ENCODE measurements around the gene CCDC32.

The CCDC32 gene

DNA sequence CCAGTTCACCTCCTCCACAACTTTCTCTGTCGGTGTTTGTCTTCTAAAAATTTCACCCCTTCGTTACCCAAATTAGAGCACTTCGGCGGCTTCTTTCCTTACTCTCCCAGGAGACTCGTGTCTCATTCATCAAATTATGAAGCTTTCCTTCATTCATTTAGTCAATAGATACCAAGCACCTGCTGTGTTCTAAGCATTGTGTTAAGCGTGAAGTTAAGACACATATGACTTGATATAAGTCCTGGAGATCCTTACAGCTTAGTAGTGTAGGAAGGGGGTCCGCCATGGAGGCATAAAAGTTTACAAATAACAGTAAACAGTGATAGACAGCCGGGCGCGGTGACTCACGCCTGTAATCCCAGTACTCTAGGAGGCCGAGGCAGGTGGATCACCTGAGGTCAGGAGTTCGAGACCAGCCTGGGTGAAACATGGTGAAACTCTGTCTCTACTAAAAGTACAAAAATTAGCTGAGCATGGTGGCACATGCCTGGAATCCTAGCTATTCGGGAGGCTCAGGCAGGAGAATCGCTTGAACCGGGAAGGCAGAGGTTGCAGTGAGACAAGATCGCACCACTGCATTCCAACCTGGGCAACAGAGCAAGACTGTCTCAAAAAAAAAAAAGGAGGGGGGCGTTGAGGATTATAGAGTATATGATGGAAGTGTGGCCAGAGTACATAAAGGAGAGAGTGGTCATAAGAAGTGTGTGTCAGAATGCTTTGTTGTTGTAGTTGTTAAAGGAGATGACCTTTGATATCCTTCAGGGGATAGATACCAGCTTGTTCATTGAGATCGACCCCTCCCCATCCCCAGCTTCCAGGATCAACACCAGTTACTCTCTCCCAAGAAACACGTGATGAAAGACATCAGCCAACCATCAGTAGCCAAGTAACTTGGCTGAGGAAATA, 744 bp upstream of the CCDC32 start:
- no peak for DNase-seq (ENCODE audit: low spot score)

DNA sequence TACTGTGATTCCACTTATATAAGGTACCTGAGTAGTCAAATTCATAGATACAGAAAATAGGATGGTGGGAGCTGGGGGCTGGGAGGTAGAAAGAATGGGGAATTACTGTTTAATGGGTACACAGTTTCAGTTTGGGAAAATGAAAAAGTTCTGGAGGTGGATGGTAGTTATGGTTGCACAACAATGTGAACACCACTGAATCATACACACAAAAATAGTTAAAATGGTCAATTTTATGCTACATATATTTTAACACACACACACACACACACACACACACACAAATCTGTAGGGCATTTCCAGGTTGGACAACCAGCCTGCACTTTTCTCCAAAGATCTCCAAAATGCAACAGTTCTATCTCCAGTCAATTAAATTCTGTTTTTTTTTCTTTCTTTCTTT, 1.4 kb downstream of the CCDC32 start:
- no peak for DNase-seq (ENCODE audit: low spot score)

DNA sequence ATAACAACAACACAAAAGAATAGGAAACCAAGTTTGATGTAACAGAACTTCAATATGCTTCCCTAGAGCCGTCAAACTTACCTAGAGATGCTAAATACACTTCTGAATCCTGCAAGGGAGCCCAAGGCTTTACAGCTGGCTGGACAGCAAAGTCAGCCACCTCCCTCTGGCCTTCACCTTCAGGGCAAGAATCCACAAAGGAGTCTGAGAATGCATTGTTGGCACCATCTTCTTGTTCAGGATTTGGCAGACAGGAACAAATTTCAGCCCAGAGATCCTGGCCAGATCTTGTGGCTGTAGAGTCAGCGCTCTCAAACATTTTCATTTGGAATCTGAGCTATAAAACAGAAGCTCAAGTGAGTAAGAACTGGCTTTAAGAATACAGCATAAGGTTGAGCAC, 2.2 kb downstream of the CCDC32 start:
- no peak for DNase-seq (ENCODE audit: low spot score)

DNA sequence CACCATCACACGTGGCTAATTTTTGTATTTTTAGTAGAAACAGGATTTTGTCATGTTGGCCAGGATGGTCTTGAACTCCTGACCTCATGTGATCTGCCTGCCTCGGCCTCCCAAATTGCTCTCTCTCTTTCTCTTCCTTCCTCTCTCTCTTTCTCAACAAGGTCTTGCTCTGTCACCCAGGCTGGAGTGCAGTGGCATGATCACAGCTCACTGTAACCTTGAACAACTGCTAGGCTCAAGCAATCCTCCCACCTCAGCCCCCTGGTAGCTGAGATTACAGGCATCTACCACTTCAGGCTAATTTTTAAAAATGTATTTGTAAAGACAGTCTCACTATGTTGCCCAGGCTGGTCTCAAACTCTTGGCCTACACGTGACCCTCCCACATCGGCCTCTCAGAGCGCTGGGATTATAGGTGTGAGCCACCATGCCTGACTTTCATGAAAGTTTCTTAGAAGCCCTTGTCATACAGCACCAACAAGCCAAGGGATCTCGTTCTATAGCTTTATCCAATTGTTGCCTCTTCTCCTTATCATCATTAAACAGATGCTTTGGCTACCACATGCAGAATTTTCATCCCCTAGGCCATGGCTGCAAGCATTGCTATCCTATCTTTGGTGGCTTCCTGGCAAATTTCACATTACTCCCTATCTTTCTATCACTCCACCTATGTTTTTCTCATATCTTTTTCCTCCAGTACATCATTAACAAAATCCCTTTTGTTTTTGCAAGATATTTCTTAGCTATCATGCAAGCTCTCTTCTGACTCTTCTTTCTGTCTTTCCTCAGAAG, 5.7 kb downstream of the CCDC32 start:
- no peak for DNase-seq (ENCODE audit: low spot score)

DNA sequence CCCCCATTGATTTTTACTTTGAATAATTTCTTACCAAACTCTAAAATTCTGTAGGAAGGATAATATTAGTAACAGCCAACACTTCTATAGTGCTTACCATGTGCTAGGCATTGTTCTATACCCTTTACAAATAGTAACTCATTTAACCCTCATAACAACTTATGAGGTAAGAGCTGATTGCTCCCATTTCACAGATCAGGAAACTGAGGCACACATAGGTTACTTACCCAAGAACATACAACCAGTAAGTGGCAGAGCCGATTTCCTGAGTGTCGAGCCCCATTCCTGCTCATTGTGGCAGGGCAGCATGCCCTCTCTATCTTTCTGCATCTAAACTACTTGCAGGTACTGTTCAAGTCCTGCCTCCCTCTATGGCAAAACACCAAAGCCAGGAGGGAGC, 9.0 kb downstream of the CCDC32 start:
- DNase-seq (ENCODE audit: low spot score): no peak

DNA sequence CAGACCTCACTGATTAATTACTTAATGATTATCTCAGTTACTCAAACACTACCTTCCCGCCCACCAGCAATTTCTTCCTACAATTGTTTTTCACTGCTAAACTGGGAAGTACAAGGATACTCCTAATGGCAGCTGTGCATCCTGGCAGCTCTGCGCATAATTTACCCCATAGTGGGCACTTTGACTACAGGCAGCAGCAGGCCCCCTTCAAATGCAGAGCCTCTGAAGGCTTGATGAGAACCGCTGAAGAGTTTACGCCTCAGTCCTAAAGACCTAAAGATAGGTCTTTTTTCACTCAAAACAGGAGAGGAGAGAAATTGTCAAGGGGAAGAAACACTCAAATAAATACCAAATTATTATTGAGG, 10.7 kb downstream of the CCDC32 start:
- no peak for DNase-seq (ENCODE audit: low spot score)

DNA sequence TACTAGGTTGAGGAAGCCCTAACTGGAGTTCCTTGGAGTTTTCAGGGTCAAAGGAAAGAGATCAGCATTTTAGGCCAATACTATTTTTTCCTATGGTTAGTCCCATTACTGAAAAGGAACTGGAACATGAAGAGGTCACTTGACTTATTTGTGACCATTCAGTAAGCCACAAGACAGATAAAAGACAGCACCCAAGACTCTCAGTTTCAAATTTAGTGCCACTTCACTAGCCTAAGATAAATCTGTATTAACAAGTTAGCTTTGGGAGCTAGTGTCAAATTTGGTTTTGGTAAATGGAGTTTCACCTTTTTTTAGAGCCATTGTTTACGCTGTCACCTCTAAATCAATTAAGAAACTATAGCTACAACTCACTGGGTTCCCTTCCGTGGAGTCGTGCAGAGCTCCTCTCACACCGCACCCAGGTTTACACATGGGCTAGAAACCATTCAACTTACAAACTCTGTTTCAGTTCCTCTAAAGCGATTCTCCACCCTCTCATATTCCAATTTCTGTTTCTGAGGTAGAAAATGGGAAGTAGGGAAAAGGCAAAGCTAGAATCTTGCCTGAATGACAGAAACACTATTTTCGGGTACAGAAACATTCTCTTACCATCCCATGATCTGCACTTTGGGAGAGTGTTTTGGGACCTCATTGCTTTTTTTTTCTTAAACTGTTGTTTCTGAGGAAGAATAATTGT, 14.4 kb downstream of the CCDC32 start:
- DNase-seq (ENCODE audit: low spot score): peak; percentile 74

DNA sequence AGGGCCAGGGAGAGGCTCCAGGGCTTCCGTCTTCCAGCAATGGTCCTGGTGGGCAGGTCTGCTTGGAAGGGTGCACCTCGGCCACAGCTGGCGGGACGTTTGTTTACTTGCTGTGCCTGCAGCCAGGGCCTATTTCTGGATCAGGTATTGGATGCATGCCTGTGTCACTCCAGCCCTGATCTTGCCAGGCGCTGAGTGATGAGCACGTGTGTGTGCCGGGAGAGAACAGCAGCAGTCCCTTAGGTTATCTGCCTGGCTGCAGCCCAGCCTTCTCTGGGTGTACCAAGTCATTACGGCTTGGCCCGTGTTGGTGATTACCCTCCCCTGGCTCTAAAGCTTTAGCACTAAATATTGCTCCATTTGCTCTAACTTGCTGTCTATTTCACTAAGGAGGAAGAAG, 14.9 kb downstream of the CCDC32 start:
- DNase-seq (ENCODE audit: low spot score): no peak

DNA sequence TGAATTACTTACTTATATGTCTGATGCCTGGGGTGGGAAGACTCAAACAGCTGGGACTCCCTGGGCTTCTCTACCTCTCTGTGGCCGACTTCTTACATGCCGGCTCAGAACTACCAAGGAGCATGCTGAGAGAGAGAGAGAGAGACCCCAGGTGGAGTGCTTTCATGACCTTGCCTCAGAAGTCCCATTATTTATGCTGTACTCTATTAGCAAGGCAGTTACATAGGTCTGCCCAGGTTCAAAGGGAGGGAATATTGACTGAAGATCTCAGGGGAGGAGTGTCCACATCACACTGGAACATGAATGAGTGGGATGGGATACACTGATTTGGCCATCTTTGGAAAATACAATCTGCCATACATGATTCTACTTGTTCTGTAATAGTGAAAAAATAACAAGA, 16.2 kb downstream of the CCDC32 start:
- no peak for DNase-seq (ENCODE audit: low spot score)

DNA sequence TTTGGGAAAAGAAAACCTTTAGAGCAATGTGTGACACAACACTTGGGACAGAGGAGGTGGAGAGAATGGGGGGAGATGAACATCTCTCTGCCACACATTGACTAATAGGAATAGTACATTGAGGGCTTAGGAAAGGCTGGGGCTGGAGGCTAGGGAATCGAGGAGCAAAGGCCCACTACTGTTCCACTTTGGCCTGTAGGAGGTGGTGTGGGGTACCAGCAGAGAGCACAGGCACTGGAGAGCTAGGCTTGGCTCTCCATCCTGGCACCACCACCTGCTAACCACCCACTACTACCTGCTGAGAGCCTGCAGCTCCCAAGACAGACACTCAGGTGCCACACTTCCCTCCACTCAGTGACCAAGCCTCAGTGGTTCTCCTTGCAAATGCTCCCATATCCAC, 19.4 kb downstream of the CCDC32 start:
- no peak for DNase-seq (ENCODE audit: low spot score)

DNA sequence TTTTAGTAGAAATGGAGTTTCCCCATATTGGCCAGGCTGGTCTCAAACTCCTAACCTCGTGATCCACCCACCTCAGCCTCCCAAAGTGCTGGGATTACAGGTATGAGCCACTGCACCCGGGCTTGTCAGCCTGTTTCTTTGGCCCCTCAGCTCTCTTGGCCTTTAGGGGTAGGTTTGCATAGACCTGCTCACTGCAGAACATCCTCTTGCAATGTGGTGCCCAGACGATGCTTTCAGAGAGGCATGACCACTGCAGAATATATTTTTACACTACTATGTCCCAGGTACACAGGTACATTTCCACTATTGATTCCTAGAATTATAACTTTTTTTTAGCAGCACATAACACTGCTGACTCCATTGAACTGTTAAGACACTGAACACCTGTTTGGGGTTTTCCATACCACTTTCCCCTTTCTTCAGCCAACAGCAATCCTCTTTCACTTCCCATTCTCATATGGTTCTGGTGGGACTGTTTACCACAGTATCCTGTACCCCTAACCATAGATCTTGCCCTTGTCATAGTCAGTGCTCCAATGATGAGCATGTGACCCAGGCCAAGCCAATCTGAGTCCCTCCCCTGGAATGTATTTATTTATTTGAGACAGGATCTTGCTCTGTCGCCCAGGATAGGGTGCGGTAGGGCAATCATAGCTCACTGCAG, 21.1 kb downstream of the CCDC32 start:
- no peak for DNase-seq (ENCODE audit: low spot score)

DNA sequence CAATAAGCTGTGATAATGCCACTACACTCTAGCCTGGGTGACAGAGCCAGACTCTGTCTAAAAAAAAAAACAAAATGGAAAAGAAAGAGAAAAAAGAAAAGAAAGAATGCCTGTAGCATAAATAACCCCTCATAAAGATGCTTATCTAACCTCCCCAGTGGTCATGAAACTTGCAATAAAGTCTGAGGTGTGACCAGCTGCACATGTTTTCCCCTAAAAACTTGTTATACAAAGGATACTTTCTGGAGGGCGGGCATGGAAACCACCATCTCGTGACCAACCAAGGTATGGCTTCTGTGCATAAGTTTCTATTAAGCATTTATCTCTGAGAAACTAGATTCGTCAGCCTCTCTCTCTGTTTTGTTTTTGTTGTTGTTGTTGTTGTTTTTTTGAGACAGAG, 21.8 kb downstream of the CCDC32 start:
- DNase-seq (ENCODE audit: low spot score): no peak

DNA sequence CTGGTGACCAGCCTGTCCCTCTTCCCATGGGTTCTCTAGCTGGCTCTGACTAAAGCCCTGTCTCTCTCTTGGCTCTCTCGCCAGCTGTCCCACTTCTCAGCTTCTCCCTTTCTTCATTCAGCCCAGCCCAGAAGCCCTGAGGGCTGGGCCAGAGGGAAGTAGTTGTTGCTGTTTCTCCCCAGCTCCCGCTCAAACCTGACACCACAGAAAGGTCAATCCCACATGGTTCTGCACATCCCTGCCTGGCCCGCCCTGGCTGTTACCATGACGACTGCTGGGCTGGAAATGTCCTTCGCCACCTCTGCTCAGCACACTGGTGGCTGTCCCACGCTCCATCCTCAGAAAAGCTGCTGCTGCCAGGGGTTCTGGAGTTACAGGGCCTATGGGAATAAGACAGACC, 25.9 kb downstream of the CCDC32 start:
- DNase-seq (ENCODE audit: low spot score): no peak

DNA sequence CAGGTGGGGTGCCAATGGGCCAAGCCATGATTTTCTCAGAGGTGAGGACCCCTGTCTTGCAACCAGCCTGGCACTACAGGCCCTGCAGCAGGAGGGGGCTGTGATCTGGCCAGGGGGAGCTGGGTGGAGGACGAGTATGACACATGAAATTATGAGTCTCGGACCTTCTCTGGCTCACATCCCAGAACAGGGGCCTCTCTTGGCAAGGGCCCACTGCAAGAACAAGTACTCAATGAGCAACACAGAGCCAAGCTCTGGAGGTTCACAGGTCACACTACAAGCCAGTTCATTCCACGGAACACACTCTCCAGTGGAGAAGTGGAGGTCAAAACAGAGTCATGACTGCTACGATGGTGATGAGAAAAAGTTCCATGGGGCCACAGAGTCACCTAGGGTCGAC, 28.3 kb downstream of the CCDC32 start:
- DNase-seq (ENCODE audit: low spot score): no peak

DNA sequence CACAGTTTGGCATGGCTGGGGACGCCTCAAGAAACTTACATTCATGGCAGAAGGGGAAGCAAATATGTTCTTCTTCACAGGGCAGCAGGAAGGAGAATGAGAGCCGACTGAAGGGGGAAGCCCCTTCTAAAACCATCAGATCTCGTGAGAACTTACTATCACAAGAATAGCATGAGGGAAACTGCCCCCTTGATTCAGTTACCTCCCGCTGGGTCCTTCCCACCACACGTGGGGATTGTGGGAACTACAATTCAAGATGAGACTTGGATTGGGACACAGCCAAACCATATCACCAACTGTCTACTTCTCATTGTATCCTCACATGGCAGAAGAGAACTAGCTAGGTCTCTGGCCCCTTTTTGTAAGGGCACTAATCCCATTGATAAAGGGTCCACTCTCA, 30.5 kb downstream of the CCDC32 start:
- DNase-seq (ENCODE audit: low spot score): no peak

DNA sequence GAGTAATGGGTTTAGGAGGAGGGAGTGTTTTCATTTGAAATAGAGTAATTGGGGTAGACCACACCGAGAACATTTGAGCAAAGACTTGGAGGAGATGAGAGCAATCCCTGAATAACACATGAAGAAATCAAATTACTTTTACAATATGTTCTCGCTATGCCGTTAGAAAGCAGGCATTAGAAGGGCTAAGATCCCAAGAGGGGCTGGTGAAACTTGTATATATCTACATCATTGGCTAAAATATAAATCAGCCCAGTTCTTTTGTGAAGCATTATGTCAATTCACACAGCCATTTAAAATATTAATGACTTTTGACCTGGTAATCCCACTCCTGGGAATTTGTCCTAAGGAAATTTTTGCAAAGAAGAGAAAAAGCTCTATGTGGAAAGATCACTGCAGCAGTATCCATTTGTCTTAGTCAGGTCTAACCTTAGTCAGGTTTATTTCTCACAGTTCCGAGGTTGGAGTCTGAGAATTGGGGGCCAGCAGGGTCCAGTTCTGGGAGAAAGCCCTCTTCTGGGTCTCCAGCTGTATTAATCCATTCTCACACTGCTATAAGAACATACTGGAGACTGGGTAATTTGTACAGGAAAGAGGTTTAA, 31.0 kb downstream of the CCDC32 start:
- no peak for DNase-seq (ENCODE audit: low spot score)

DNA sequence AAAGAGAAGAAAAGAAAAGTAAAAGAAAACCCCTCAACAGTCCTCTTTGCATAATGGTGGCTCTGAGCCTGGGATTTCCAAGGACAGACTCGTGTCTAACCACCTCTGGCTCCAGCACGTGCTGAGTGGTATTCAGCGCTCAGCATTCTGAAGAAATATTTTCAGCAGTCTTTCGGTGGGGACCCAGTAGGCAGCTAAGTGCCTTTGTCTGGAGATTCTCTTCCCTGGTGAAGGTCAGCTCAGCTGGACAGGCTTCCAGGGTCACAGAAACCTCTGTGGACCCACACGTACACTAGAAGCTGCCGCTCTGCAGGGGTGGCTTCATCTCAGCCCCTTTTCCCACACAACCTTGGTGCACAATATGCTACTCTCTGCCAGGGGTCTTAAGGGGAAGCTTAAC, 36.0 kb downstream of the CCDC32 start:
- DNase-seq (ENCODE audit: low spot score): no peak

DNA sequence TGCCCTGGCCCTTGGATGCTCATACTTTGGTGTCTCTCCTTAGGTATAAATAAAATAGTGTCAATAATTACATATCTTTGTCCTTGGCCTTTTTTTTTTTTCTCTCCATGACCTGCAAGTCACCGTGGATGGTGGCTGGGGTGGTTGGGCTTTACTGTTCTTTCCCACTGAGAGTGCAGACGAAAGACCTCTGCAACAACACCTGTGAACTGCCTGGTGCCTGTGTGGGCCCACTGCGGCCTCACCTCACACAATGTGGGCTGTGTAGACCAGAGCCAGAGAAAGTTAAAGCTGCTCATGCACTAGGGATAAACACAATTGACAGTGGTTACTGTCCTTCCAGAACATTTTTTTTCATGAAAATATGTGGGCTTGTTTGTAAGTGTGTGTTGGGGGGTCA, 39.0 kb downstream of the CCDC32 start:
- no peak for DNase-seq (ENCODE audit: low spot score)

DNA sequence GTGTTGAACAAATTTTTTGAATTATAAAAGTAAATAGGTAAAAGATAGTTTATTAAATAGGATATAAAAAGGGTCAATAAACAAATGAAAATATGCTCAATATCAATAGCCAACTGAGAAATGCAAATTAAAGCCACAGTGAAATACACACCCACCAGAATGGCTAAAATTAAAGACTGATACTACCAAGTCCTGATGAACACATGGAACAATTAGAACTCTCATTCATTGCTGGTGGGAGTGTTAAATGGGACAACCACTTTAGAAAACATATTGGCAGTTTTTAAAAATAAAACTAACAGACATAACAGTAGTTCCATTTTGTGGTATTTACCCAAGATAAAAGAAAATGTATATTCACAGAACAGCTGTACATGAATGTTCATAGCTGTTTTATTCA, 41.2 kb downstream of the CCDC32 start:
- DNase-seq (ENCODE audit: low spot score): no peak

DNA sequence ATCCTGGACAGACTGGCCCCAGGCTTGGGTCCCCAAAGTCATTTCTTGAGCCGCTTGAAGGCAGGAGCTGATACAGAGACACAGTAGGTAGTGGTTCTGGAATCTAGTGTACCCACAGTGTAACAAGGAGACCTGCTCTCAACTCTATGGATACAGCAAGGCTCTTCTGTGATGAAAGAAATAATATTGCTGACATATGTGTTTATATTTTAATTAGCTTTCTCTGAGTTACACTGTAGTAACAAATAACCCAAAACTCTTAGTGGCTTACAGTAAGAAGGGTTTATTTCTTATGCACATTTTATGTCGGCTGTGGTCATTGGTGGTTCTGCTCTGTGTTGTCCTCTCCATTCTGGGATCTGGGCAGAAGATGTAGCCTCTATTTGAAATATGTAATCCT, 48.5 kb downstream of the CCDC32 start:
- no peak for DNase-seq (ENCODE audit: low spot score)

DNA sequence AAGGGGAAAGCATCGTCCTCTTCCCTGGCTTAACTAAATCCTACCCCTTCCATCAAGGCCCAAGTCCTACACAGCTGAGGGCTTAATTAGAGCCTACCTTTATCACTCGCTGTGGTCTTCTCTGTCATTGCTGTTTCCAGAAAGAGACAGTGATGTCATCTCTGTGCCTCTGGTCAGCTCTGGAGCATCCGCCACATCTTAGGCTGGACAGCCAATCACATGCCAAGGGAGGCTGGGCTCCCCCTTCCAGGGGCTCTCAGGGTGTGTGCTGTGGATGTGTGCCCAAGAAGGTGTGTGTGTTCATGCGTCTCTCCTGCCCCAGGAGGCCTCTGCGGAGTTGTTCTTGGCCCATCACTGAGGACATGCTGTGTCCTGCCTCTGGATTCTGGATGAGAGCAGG, 51.2 kb downstream of the CCDC32 start:
- no peak for DNase-seq (ENCODE audit: low spot score)

DNA sequence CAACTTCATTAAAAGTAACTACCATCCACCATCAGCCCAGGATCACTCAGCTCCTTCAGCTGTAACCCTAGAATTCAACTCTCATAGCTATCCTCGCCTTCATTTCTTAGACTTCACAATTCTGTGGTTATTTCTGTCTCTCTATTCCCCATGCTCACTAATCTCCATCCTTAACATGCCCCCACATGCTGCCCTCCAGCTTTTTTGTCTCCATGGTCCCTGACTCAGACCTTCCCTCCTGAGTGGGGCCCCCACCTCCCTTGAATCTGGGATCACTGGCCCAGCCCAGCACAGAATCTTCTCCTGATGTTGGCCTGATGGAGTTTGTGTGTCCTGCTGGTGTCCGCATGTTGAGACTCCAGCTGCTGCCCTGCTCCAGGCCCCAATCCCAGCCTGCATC, 52.4 kb downstream of the CCDC32 start:
- no peak for DNase-seq (ENCODE audit: low spot score)
